CD1c-positive myeloid dendritic cell (primary cell): ENCODE measurements around the gene HHATL.

Experiments used
- DNase-seq: peaks from one replicate; pipeline ENCODE4 v3.0.0-alpha.2; 2016; ENCODE audit errors: extremely low spot score

HHATL gene

GRCh38 chr3:42664438-42664803 is 38.2 kb downstream of the HHATL start:
- no peak for DNase-seq

GRCh38 chr3:42663581-42664437 is 38.8 kb downstream of the HHATL start:
- no peak for DNase-seq

GRCh38 chr3:42662813-42663535 is 39.6 kb downstream of the HHATL start:
- DNase-seq: no peak

- no peak for DNase-seq
Measured at GRCh38 chr3:42662037-42662812, 40.4 kb downstream of the HHATL start.

- DNase-seq: no peak
Measured at GRCh38 chr3:42661593-42662022, 41.0 kb downstream of the HHATL start.

- no peak for DNase-seq
Measured at GRCh38 chr3:42660898-42661297, 41.7 kb downstream of the HHATL start.

- DNase-seq: no peak
Measured at GRCh38 chr3:42660131-42660715, 42.4 kb downstream of the HHATL start.

- DNase-seq: no peak
Measured at GRCh38 chr3:42659451-42660130, 43.0 kb downstream of the HHATL start.

- DNase-seq: no peak
Measured at GRCh38 chr3:42658771-42659390, 43.7 kb downstream of the HHATL start.

GRCh38 chr3:42658091-42658770 is 44.4 kb downstream of the HHATL start:
- no peak for DNase-seq

GRCh38 chr3:42657675-42658074 is 44.9 kb downstream of the HHATL start:
- no peak for DNase-seq

GRCh38 chr3:42656680-42657610 is 45.7 kb downstream of the HHATL start:
- no peak for DNase-seq

GRCh38 chr3:42655980-42656679 is 46.5 kb downstream of the HHATL start:
- DNase-seq: no peak

- no peak for DNase-seq
Measured at GRCh38 chr3:42655331-42655888, 47.2 kb downstream of the HHATL start.

GRCh38 chr3:42654331-42655201 is 48.0 kb downstream of the HHATL start:
- DNase-seq: peak; percentile 52

- DNase-seq: peak; percentile 80
Measured at GRCh38 chr3:42653560-42654330, 48.9 kb downstream of the HHATL start, which contains the start of gene ZBTB47. Gene ZBTB47 (plus strand): TSS chr3:42653697. CDS start chr3:42658356, 4,659 bp downstream.

- no peak for DNase-seq
Measured at GRCh38 chr3:42653303-42653559, 49.4 kb downstream of the HHATL start.
